Left renal pelvis (tissue), 4 donors: ENCODE results near the gene AQP4. TPM values are rescaled to one million over a fixed set of nuclear protein-coding genes. Genes with fewer than 3 reads are reported as not detected.
A peak's percentile ranks its signal among the peaks of the same experiment; 100 is the strongest.

Experiments used
- DNase-seq, 4 donors: peaks; one replicate each; pipeline ENCODE4 v3.0.0-alpha.2; 2013; ENCODE audit warnings: low read depth in 4 of 4, low spot score in 3 of 4
- polyA plus RNA-seq, 4 donors: library from polyadenylated mRNA; unstranded; fragments of 120-200 nt; gene quantifications; one replicate each; pipeline ENCODE4 v1.2.1, GENCODE V29; 2013; ENCODE audit not compliant: insufficient read length in 4 of 4

The AQP4 gene
- polyA plus RNA-seq, 4 donors = 0.08 to 0.83 (median 0.52) TPM

DNA sequence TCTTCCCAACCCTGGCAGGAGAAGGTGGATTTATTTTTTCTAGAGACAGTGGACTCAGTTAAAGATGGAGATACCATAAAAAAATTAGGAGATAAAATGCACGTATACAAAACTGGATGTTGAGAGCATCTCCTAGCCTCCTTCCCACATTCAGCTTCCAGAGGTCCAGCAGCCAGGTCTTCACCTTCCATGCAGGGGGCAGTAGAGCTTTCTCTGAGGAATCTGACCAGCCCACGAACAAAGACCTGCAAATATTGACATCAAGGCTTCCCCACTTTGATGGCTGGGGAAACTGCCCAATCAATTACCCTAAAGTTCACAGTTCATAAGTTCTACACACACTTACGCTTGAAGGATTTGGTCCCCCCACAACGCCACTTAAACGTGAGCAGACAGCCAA lies 24.5 kb downstream of the AQP4 start:
- no peak for DNase-seq

DNA sequence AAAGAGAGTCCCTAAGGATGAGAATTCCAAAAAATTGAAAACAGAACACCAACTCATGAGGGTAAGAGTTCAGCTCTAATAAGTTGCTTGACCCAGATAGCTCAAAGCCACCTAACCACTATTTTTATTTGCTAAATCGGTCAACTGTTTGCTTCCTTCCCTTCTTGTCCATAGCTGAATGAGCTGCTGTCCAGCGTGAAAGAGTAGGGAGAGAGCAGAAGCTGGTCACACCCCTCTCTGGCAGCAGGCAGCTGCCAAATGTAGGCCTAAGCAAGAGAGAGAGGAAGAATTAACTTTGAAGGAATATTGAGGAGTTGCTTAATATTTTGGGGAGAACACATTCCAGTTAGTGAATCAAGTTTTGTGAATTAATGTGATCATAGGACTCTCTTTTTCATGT lies 25.9 kb downstream of the AQP4 start:
- no peak for DNase-seq

DNA sequence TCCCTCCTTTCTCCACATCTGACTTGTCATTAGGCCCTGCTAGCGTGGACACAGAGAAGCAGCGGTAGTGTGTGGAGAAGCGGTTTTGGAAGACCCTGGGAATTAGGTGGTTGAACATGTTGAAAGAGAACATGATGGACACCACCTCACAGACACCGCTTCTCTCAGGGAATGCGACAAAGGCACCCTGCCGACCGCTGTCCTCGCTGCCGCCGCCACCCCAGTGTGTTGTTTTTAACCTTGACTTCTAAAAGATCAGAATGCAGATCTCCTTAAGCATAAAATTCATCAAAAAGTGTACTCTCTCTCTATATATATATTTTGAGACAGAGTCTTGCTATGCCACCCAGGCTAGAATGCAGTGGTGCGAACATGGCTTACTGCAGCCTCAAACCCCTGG lies 33.2 kb downstream of the AQP4 start:
- no peak for DNase-seq

DNA sequence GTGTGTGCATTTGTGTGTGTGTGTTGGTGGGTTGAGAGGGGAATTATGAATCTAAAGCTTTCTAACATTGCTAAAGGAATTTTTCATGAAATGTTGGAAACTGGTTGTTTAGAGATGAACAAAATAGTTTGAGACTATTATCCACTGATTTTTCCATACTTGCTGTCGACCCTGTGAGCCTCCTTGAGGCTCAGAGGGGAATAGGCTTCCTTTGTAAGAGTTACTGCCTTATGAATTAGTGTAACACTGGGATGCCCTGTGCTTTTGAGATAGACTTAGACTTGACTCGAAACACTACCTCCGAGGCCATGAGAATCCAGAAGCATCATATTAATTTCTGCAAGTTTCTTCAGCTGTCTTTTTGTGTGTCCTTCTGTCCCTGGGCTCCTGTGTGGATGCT lies 37.9 kb downstream of the AQP4 start:
- no peak for DNase-seq

DNA sequence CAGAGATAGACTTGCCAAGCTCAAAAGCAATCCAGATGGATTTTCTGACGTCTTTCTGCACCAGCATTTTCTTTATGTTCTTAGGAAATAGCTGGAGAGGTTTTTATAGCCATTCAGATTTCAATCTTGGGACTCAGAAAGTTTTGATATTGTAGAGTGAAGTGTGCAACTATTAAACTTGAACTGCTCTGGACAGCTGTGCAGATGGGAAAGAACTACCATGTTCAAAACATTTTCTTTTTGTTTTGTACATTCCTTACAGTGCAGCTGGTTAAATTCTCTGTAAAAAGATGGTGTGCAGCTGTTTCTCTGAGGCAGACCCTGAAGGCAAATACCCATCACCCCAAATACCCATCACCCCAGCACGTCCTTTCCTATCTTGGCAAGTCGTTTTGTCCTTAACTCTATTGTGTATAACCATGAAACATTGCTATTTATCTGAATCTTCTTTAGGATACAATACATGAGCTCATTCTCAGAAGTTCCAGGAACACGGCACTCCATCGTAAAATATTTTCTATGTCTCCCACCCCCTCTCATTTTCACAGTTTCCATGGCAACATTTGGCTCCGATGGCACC lies 38.8 kb downstream of the AQP4 start:
- DNase-seq = no peak

- no peak for DNase-seq
Observed at GRCh38 chr18:26821181-26821580, 44.3 kb downstream of the AQP4 start.

DNA sequence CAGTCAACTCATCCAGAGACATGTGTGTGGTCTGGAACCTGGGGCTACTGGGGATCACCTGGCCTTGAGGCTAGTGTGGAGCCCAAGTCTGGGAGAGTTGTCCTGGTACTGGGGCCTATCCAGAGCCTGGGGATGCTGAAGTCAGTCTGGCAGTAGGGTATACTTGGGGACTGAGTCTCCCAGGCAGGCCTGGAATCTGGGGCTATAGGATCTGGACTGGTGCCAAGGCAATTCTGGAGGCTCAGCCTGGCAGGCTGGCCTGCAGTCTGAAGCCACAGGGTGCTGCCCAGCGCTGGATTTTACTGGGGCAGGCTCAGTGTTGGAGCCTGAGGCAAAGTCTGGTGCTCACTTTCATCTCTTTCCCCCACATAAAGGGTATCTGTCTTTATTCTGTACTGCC lies 46.5 kb downstream of the AQP4 start:
- DNase-seq = no peak

DNA sequence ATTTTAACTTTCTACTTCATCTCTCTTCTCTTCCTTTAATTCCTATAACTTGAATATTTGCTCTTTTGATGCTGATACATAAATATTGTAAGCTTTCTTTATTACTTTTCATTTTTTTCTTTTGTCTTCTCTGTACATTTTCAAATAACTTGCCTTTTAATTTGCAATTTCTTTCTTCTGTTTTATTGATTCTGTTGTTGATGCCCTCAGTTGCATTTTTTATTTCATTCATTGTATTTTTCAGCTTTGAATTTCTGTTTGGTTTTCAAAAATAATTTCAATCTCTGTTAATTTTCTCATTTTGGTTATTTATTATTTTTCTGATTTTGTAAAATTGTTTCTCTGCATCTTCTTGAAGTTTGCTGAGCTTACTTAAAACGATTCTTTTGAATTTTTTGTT lies 47.0 kb downstream of the AQP4 start:
- DNase-seq = no peak

DNA sequence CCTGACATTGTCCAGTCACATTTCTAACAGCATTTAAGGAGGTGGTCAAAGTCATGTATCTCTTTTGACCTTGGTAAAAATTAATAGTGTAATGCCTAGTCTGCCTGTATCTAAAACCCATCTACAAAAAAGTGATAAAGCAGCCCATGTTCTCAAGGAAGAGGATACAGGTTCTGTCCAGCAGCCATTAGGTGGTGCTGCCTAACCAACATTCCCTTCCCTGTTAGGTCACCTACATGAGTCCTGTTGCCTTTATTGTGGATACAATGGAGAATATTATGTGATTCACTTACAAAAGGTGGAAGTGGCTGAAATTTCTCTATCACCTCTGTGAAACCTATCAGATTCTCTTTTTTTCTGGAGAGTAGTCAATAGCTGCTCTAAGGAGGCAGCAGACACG lies 52.5 kb downstream of the AQP4 start:
- DNase-seq = peak in 2 of 4 donors; percentile 26 to 42

DNA sequence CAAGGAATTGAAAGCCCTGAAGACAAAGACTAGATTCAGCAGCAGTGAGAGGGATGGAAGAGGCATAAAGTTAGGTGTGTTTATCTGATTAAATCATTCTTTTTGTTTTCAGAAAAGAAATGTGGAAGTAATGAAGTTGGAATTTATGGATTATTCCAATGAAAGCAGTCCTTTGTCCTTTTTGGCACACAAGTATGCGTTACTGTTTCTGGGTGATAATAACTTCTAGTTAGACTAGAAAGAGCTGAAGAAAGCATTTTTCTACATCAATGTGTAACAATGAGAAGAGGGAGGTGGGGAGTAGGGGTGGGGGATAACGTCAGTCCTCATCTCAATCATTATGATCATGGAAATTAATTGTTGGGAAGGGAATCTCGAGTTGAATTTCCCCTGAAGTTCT lies 53.0 kb downstream of the AQP4 start:
- DNase-seq = no peak

- DNase-seq = no peak
Observed at GRCh38 chr18:26809346-26809745, 56.2 kb downstream of the AQP4 start.

DNA sequence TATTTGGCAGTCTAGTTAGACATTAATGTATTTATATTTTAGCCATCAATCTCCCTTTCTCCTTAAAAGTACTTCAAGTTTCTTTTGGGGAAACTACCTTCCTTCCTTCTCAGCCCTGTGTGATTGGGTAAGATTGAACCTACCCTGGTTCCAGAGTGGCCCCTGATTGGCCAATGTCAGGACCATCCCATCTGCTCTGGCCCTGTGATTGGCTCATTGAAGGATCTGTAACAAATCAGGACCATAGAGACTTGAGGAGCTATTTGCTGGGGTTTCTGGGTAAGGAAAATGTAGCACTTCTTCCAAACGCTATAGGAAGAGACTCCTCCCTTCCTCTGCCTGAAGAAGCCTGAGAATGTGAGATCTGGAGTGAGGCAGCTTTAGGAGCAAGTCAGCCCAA lies 59.3 kb downstream of the AQP4 start:
- no peak for DNase-seq

DNA sequence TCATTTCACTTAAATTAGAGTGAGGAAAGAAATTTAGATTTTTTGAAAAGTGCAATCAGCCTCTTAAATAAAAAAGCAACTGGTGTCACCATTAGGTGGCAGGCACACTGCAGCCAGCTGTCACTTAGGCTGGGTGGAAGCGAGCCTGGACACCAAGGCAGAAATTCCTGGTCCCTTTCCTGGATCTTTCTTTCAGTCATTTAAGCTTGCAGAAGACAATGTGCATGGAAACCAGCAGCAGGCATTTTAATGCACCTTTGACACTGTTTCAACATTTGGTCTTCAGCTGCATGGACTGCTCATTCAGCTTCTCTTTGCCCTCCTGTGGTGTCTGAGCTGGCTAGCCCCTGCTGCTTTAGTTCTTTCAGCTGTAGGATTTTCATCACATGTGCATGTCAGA lies 61.0 kb downstream of the AQP4 start:
- DNase-seq = no peak

DNA sequence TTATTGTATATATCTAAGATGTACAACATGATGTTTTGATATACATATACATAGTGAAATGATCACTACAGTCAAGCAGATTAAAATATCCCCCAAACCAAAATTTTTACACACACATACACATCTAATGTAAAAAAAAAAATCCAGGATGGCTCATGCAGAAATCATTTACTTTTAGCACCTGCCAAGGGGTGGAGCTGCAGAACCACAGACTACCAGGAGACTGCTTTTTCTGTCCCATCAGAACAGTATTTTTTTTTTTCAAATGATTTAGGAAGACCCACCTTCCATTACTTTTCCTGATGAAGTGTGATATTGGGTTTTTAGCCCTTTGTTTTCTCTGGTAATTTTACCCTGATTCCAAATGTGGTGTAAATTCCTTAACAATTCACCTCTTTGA lies 61.9 kb downstream of the AQP4 start:
- DNase-seq = no peak

DNA sequence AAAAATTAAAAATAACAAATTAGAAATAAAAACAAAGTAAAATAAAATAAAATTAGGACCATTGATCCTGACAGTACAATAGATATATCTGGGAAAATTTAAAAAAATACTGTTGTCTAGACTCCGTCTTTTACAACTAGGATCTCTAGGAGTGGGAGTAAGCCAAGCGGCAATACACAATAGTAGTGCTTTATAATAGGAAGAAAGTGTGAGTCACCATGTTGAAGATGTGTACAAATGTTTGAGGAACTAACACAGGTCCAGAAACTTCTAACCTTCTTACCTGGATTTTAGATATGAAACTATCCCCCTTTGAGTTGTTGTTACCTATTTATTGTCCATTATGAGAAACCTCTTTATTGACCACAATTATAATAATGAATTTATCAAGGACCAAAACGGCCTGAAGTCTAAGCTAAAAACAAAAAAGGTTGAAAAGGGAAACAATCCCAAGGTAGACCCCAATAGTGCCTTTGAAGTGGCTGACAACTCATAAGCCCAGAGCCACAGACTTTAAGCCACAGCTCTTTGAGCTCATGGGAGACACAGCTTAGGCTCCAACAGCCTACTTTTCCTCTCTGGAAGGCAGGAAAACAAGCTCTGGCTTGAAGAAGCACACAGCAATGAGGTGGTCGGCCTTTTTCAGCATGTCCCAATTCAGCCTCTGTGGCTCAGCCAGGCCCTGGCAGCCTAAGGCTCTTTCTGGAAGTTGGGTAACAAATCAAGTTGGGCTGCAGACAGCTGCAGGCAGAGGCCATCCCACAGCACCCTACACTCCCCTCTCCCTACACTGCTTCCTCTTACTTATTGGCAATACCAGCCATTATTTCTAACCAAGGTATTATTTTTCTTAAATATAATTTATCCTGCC lies 62.9 kb downstream of the AQP4 start:
- no peak for DNase-seq
